CD4-positive, alpha-beta memory T cell (primary cell): ENCODE data around the gene NR1H2. TPM values are rescaled to one million over a fixed set of nuclear protein-coding genes. Genes with fewer than 3 reads are reported as not detected.

Experiments used
- CTCF ChIA-PET: fragments of 350-600 bp; sonication (Branson Sonifier 250); formaldehyde crosslinking; loops from one replicate; lab custom pipeline; 2021; ENCODE audit warnings: inconsistent platforms; ENCODE audit not compliant: partially characterized antibody; lab: Charles Lee
- POLR2A ChIA-PET: fragments of 350-600 bp; sonication (Branson Sonifier 250); formaldehyde crosslinking; loops from one replicate; lab custom pipeline; 2021; ENCODE audit not compliant: partially characterized antibody; lab: Charles Lee
- DNase-seq, 5 donors: peaks; one replicate each; pipeline versions ENCODE4 v3.0.0 to v3.0.0-alpha.2; 2020 to 2022; ENCODE audit warnings: mixed read lengths in 1 of 5
- H3K27ac ChIP-seq: one replicate; pipeline ENCODE4 v1.7.0; 2013; ENCODE audit warnings: low read depth, low read length
- H3K27me3 ChIP-seq: 2 replicates; pipeline ENCODE4 v1.7.0; 2013; ENCODE audit warnings: mild to moderate bottlenecking, low read length, moderate library complexity; ENCODE audit not compliant: insufficient read depth
- H3K36me3 ChIP-seq: 2 replicates; pipeline ENCODE4 v1.7.0; 2013; ENCODE audit warnings: mild to moderate bottlenecking, low read length, moderate library complexity; ENCODE audit not compliant: insufficient read depth
- H3K4me1 ChIP-seq: 2 replicates; pipeline ENCODE4 v1.7.0; 2013; ENCODE audit warnings: mild to moderate bottlenecking, low read length, moderate library complexity; ENCODE audit not compliant: insufficient read depth
- H3K4me3 ChIP-seq, 2 donors: one replicate each; pipeline ENCODE4 v1.7.0; 2013; ENCODE audit warnings: low read length in 2 of 2, mild to moderate bottlenecking in 1 of 2
- H3K9me3 ChIP-seq, 2 donors: one replicate each; pipeline ENCODE4 v1.7.0; 2013; ENCODE audit warnings: low read length in 2 of 2, control low read depth in 1 of 2; ENCODE audit not compliant: control insufficient read depth in 1 of 2
- H3K27ac Mint-ChIP-seq, 7 donors: one replicate each; pipeline ENCODE4 v1.8.0; 2020 to 2021; ENCODE audit warnings: mixed read lengths in 7 of 7, mild to moderate bottlenecking in 6 of 7, inconsistent platforms in 3 of 7, moderate library complexity in 3 of 7
- H3K27me3 Mint-ChIP-seq, 2 donors: one replicate each; pipeline ENCODE4 v1.8.0; 2020 to 2021; ENCODE audit warnings: mixed read lengths in 2 of 2
- H3K36me3 Mint-ChIP-seq, 2 donors: one replicate each; pipeline ENCODE4 v1.8.0; 2020 to 2021; ENCODE audit warnings: mixed read lengths in 2 of 2, inconsistent platforms in 1 of 2, mild to moderate bottlenecking in 1 of 2
- H3K4me1 Mint-ChIP-seq, 4 donors: one replicate each; pipeline ENCODE4 v1.8.0; 2020 to 2021; ENCODE audit warnings: mixed read lengths in 4 of 4, mild to moderate bottlenecking in 1 of 4
- H3K4me3 Mint-ChIP-seq, 8 donors: one replicate each; pipeline ENCODE4 v1.8.0; 2020 to 2021; ENCODE audit warnings: mixed read lengths in 8 of 8, mild to moderate bottlenecking in 7 of 8, moderate library complexity in 6 of 8, inconsistent platforms in 3 of 8
- H3K9me3 Mint-ChIP-seq, 8 donors: one replicate each; pipeline ENCODE4 v1.8.0; 2020 to 2021; ENCODE audit warnings: mixed read lengths in 8 of 8, mild to moderate bottlenecking in 5 of 8, inconsistent platforms in 3 of 8, moderate library complexity in 1 of 8
- intact Hi-C: fragments of 100-400 bp; cut with micrococcal nuclease; formaldehyde crosslinking; loops from one replicate; pipeline ENCODE4 v1.15.1; 2023
- polyA plus RNA-seq, 2 donors: library from polyadenylated mRNA; unstranded; fragments of 300-500 nt; fragmentation: Illumina TruSeq; gene quantifications; one replicate each; pipeline ENCODE4 v1.2.3, GENCODE V29; 2021
- total RNA-seq, 2 experiments: library from RNA; stranded (reverse); gene quantifications; one replicate each; pipeline ENCODE4 v1.2.3, GENCODE V29; 2021

NR1H2 gene
- total and polyA plus RNA-seq, 4 experiments from 2014 or later = 86.9 to 109 (median 95.6) TPM

DNA sequence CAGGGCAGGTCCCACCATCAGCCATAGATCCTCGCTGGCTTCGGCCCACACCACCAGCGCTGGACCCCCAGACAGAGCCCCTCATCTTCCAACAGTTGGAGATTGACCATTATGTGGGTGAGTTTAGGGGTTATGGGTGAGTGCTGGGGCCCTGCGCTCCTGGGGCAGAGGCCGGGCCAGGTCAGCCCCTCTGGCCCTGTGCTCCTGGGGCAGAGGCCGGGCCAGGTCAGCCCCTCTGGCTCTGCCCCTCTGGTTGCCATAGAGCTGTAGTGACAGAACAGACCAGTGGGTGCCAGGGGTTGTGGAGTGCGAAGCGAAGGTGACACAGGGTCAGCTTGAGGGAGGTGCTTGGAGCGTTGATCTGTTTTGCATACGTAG is 23.1 kb downstream of the NR1H2 start:
- no peaks in the 10 kb centered on the region for H3K9me3 ChIP-seq
- Mint-ChIP-seq H3K4me3 (no peak overlapping the region), H3K27me3 (no peaks in the 10 kb centered on the region), H3K9me3 (no peaks in the 10 kb centered on the region), H3K4me1 (peaks cover 0 to 4% (median 2%) of the 10 kb centered on the region in 4 donors), H3K27ac (peak overlapping the region in 2 of 7 donors; percentile 36 to 43), H3K36me3 (peaks cover 12 to 13% of the 10 kb centered on the region in 2 donors)
- no peaks in the 10 kb centered on the region for H3K36me3 ChIP-seq
- no peak for DNase-seq
- H3K27me3 ChIP-seq = no peaks in the 10 kb centered on the region
- no peak overlapping the region for H3K27ac ChIP-seq
- no peaks in the 10 kb centered on the region for H3K4me1 ChIP-seq
- POLR2A ChIA-PET = no interaction called here
- intact Hi-C loops = no loop called here
- H3K4me3 ChIP-seq = no peak overlapping the region
- CTCF ChIA-PET = no interaction called here

DNA sequence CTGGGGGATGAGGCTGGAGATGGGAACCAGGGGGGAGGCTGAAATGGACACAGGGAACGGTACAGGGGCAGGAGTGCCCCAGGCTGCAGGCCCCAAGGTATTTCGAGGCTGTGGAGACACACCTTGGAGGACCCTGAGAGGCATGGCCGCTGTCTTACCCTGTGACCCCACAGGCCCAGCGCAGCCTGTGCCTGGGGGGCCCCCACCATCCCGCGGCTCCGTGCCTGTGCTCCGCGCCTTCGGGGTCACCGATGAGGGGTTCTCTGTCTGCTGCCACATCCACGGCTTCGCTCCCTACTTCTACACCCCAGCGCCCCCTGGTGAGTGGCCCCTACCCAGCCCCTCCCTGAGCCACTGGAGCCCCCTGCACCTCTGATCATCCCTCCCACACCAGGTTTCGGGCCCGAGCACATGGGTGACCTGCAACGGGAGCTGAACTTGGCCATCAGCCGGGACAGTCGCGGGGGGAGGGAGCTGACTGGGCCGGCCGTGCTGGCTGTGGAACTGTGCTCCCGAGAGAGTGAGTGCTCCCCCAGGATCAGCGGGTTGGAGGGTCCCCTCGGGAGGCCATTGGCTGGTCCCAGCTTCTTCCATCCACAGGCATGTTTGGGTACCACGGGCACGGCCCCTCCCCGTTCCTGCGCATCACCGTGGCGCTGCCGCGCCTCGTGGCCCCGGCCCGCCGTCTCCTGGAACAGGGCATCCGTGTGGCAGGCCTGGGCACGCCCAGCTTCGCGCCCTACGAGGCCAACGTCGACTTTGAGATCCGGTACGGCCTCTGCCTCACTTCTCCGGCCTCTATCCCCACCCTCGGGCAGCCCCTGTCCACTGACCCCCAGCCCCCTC is 25.6 kb downstream of the NR1H2 start:
- no peaks in the 10 kb centered on the region for H3K27me3 ChIP-seq
- no peak overlapping the region for H3K4me3 ChIP-seq
- DNase-seq = no peak
- H3K9me3 ChIP-seq = no peaks in the 10 kb centered on the region
- no peak overlapping the region for H3K4me3 Mint-ChIP-seq
- H3K36me3 ChIP-seq = no peaks in the 10 kb centered on the region
- POLR2A ChIA-PET = interaction anchor here (1.3 kb wide), 1 partner anchor 18 kb away, joined by 5 read pairs; the partner anchor contains the start of gene POLD1
- no peaks in the 10 kb centered on the region for H3K4me1 ChIP-seq
- H3K27ac Mint-ChIP-seq = no peak overlapping the region
- H3K9me3 Mint-ChIP-seq = no peaks in the 10 kb centered on the region
- CTCF ChIA-PET = interaction anchor here (0.9 kb wide), 1 partner anchor 13 kb away, joined by 3 read pairs; no protein-coding TSS in a partner anchor
- H3K27ac ChIP-seq = no peak overlapping the region
- H3K27me3 Mint-ChIP-seq = no peaks in the 10 kb centered on the region
- H3K36me3 Mint-ChIP-seq = peaks cover 13 to 20% of the 10 kb centered on the region in 2 donors
- peaks cover 0 to 4% (median 1%) of the 10 kb centered on the region in 4 donors for H3K4me1 Mint-ChIP-seq
- intact Hi-C loops = no loop called here

DNA sequence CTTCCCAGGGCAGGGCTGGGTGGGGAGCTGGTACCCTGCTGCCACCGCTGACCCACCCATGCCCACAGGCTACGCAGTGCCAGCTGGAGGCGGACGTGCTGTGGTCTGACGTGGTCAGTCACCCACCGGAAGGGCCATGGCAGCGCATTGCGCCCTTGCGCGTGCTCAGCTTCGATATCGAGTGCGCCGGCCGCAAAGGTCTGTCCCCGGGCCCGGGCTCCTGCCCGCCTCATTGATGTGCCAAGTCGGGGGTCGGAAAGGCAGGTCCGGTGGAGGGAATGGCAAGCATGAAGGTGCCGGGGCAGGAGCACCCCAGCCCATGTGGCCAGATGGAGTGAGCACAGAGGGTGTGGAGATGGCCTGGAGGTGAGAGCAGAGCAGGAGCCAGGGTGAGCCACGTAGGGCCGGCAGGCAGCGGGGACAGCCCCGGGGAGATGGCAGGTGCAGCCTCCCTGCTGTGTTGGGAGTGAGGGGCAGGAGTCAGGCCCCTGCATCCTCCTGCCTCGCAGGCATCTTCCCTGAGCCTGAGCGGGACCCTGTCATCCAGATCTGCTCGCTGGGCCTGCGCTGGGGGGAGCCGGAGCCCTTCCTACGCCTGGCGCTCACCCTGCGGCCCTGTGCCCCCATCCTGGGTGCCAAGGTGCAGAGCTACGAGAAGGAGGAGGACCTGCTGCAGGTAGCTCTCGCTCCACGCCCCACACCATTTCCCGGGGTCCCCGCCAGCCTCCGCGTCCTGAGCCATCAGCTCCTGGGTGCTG is 26.5 kb downstream of the NR1H2 start:
- Mint-ChIP-seq H3K27me3 (no peaks in the 10 kb centered on the region), H3K4me3 (no peak overlapping the region), H3K36me3 (peaks cover 13 to 18% of the 10 kb centered on the region in 2 donors), H3K27ac (no peak overlapping the region), H3K4me1 (peaks cover 0 to 4% (median 1%) of the 10 kb centered on the region in 4 donors), H3K9me3 (no peaks in the 10 kb centered on the region)
- Histone ChIP-seq H3K4me3 (no peak overlapping the region), H3K36me3 (no peaks in the 10 kb centered on the region), H3K27me3 (no peaks in the 10 kb centered on the region), H3K27ac (no peak overlapping the region), H3K4me1 (no peaks in the 10 kb centered on the region), H3K9me3 (no peaks in the 10 kb centered on the region)
- intact Hi-C loops = no loop called here
- no peak for DNase-seq
- ChIA-PET POLR2A (interaction anchor here (1.3 kb wide), 1 partner anchor 19 kb away, joined by 5 read pairs; the partner anchor contains the start of gene POLD1), CTCF (interaction anchor here (0.9 kb wide), 1 partner anchor 12 kb away, joined by 3 read pairs; no protein-coding TSS in a partner anchor)

DNA sequence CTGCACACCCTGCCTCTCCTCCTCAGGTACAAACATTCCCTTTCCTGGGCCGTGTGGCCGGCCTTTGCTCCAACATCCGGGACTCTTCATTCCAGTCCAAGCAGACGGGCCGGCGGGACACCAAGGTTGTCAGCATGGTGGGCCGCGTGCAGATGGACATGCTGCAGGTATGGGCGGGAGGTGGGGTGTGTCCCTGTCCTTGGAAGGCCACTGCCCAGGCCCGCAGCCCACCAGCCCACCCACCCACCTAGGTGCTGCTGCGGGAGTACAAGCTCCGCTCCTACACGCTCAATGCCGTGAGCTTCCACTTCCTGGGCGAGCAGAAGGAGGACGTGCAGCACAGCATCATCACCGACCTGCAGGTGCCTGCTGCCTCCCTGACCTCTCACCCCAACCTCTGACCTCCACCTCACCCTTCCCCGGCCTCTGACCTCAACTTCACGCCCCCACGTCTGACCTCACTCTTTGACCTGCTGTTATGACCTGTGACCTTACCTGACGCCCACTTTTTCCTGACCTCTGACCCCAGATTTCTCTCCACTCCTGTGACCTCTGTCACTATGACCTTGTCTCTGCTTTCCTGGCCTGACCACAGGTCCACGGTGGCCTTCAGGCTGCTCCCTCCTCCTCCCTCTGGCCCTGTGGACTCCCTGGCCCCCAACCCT is 30.0 kb downstream of the NR1H2 start:
- H3K36me3 Mint-ChIP-seq = peaks cover 9 to 20% of the 10 kb centered on the region in 2 donors
- Histone ChIP-seq H3K4me1 (no peaks in the 10 kb centered on the region), H3K27me3 (no peaks in the 10 kb centered on the region), H3K9me3 (no peaks in the 10 kb centered on the region), H3K36me3 (no peaks in the 10 kb centered on the region), H3K27ac (no peak overlapping the region), H3K4me3 (no peak overlapping the region)
- DNase-seq = no peak
- H3K4me1 Mint-ChIP-seq = no peaks in the 10 kb centered on the region
- ChIA-PET CTCF (no interaction called here), POLR2A (no interaction called here)
- no peaks in the 10 kb centered on the region for H3K27me3 Mint-ChIP-seq
- no peaks in the 10 kb centered on the region for H3K9me3 Mint-ChIP-seq
- H3K27ac Mint-ChIP-seq = peak overlapping the region in 1 of 7 donors; percentile 82
- H3K4me3 Mint-ChIP-seq = no peak overlapping the region
- intact Hi-C loops = no loop called here

DNA sequence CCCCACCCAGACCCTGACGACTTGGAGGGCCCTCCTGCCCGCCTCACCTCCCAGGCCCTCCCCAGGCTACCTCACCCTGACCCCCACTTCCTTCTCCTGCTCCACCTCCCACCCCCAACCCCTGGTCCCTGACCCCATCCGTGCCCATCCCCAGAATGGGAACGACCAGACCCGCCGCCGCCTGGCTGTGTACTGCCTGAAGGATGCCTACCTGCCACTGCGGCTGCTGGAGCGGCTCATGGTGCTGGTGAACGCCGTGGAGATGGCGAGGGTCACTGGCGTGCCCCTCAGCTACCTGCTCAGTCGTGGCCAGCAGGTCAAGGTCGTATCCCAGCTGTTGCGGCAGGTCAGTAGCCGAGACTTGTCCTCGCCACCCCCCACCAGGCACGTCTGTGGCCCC is 30.6 kb downstream of the NR1H2 start:
- CTCF ChIA-PET = no interaction called here
- POLR2A ChIA-PET = no interaction called here
- peaks cover 11 to 20% of the 10 kb centered on the region in 2 donors for H3K36me3 Mint-ChIP-seq
- no peaks in the 10 kb centered on the region for H3K9me3 Mint-ChIP-seq
- no peak for DNase-seq
- H3K27me3 ChIP-seq = no peaks in the 10 kb centered on the region
- no peaks in the 10 kb centered on the region for H3K9me3 ChIP-seq
- H3K4me3 ChIP-seq = no peak overlapping the region
- no peak overlapping the region for H3K27ac Mint-ChIP-seq
- H3K4me1 Mint-ChIP-seq = no peaks in the 10 kb centered on the region
- no peak overlapping the region for H3K27ac ChIP-seq
- H3K4me1 ChIP-seq = no peaks in the 10 kb centered on the region
- H3K27me3 Mint-ChIP-seq = no peaks in the 10 kb centered on the region
- no peaks in the 10 kb centered on the region for H3K36me3 ChIP-seq
- intact Hi-C loops = no loop called here
- H3K4me3 Mint-ChIP-seq = no peak overlapping the region

DNA sequence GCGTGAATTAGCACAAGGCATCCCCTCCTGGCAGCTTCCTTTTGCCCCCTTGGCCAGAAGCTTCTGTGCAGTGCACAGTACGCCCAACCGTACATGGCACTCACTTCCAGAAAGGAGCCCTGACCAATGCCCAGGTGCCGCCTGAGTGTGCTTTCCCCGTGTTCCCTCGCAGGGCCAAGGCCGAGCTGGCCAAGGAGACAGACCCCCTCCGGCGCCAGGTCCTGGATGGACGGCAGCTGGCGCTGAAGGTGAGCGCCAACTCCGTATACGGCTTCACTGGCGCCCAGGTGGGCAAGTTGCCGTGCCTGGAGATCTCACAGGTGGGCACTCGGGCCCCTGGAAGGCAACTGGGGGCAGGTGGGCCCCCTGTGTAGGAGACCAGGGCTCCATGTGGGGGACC is 33.1 kb downstream of the NR1H2 start:
- intact Hi-C loops = no loop called here
- H3K27ac Mint-ChIP-seq = no peak overlapping the region
- no peaks in the 10 kb centered on the region for H3K9me3 ChIP-seq
- H3K36me3 Mint-ChIP-seq = peaks cover 7 to 17% of the 10 kb centered on the region in 2 donors
- peaks cover 0 to under 1% (median 0%) of the 10 kb centered on the region in 4 donors for H3K4me1 Mint-ChIP-seq
- H3K9me3 Mint-ChIP-seq = no peaks in the 10 kb centered on the region
- H3K27me3 ChIP-seq = no peaks in the 10 kb centered on the region
- no peaks in the 10 kb centered on the region for H3K36me3 ChIP-seq
- H3K27me3 Mint-ChIP-seq = no peaks in the 10 kb centered on the region
- ChIA-PET POLR2A (no interaction called here), CTCF (interaction anchor here (1.4 kb wide), 1 partner anchor 52 kb away, joined by 3 read pairs; no protein-coding TSS in a partner anchor)
- H3K4me3 ChIP-seq = no peak overlapping the region
- no peak overlapping the region for H3K27ac ChIP-seq
- no peak for DNase-seq
- H3K4me3 Mint-ChIP-seq = no peak overlapping the region
- H3K4me1 ChIP-seq = no peaks in the 10 kb centered on the region
